IPS-18c (cell line): ENCODE results near the gene TOR4A.
A peak's percentile ranks its signal among the peaks of the same experiment; 100 is the strongest.
"Not testable (repeated sequence)": the region's sequence is repeated elsewhere in the genome, so short reads cannot be mapped to it uniquely, and the experiment has no call there.

Experiments used
- H3K4me3 ChIP-seq: 2 replicates; pipeline ENCODE4 v1.7.0; 2013; ENCODE audit warnings: low read depth, mild to moderate bottlenecking, low read length, moderate library complexity; ENCODE audit not compliant: insufficient read depth
- H3K9me3 ChIP-seq: one replicate; pipeline ENCODE4 v1.6.1; 2013; ENCODE audit warnings: mild to moderate bottlenecking, low read length, moderate library complexity; ENCODE audit not compliant: control insufficient read depth, insufficient read depth

TOR4A gene

DNA sequence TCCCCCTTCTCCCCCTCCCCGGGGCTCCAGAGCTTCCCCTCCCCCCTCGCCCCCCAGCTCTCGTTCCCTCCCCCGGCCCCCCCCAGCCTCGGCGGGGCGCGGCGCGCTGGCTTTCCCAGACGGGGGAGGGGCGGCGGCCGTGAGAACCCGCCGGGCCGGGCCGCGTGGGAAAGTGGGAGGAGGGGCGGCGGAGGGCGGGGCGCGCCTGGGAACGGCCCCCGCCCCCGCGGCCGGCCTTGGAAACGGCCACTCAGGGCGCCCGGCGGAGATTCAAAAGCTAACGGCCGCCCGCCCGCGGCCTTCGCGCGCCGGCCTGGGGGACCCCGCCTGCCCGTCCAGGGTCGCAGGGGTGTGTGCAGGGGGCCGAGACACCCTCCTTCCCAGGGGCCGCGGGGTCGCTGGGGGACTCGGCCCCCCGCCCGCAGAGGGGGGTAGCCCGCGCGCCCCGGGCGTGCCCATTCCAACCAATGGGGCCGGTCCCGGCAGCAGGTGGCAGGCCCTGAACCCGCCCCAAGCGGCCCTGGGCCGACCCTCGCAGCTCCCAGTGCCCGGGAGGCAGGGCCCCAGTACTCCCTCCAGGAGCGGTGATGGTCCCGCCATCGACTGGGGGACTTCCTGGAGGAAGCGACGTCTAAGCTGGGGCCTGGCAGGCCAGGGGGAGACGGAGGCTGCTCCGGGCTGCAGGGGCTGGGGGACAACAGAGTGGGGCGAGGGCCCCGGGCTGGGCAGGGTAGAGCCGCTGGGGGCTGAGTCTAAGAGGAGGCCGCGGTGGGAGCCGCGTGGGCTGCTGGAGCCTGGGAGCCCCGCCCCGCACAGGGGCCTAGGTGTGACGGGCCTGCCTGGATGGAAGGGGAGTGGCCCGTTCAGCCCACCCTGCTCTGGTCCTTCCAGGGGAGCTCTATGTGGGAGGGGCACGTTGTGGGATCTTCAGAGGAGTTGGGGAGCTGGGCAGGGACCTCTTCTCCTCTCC is 38.8 kb downstream of the TOR4A start:
- peak overlapping the region; percentile 31; the same call in 1 of the 2 replicates for H3K4me3 ChIP-seq
- no peaks in the 10 kb centered on the region for H3K9me3 ChIP-seq

GRCh38 chr9:137317021-137317717 is 39.6 kb downstream of the TOR4A start:
- Histone ChIP-seq H3K4me3 (no peak overlapping the region), H3K9me3 (no peaks in the 10 kb centered on the region)

DNA sequence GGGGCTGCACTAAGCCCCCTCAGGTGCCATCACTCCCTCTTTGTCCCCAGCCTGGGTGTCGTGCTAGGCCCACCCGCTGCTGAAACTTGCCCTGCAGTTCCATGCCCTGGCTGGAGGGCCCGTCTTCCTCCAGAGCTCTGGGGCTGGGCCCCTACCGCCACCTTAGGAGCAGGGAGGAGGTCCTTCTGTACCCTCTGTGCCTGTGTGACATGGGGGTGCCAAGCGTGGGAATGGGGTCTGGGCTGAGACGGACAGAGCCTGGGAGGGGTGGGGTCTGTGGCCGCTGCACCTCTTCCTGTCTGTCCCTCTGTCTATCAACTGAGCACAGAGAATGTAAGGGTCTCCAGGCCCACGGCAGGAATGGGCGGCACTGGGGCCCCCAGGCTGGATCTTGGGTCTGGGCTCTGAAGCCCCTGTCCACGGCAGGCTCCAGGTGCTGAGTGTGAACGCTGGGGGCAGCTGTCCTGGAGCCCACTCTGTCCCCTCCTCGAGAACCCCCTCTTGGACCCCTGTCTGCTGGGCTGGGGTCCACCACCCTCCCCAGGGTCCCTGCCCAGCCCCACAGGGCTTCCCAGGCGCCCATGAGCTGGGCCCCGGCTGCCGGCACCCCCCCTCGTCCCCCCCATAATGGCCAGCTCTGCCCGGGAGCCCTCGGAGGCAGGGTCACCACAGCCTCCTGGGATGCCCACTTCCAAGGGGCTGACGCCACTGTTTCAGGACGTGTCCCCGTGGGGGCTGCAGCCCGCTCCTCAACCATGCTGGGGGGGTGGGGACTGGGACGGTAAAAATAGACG is 40.4 kb downstream of the TOR4A start:
- Histone ChIP-seq H3K4me3 (no peak overlapping the region), H3K9me3 (no peaks in the 10 kb centered on the region)

- Histone ChIP-seq H3K9me3 (no peaks in the 10 kb centered on the region), H3K4me3 (no peak overlapping the region)
These were observed 41.1 kb downstream of the TOR4A start for GRCh38 chr9:137318602-137319001.

GRCh38 chr9:137319011-137319738 is 41.6 kb downstream of the TOR4A start:
- Histone ChIP-seq H3K9me3 (no peaks in the 10 kb centered on the region), H3K4me3 (no peak overlapping the region)

DNA sequence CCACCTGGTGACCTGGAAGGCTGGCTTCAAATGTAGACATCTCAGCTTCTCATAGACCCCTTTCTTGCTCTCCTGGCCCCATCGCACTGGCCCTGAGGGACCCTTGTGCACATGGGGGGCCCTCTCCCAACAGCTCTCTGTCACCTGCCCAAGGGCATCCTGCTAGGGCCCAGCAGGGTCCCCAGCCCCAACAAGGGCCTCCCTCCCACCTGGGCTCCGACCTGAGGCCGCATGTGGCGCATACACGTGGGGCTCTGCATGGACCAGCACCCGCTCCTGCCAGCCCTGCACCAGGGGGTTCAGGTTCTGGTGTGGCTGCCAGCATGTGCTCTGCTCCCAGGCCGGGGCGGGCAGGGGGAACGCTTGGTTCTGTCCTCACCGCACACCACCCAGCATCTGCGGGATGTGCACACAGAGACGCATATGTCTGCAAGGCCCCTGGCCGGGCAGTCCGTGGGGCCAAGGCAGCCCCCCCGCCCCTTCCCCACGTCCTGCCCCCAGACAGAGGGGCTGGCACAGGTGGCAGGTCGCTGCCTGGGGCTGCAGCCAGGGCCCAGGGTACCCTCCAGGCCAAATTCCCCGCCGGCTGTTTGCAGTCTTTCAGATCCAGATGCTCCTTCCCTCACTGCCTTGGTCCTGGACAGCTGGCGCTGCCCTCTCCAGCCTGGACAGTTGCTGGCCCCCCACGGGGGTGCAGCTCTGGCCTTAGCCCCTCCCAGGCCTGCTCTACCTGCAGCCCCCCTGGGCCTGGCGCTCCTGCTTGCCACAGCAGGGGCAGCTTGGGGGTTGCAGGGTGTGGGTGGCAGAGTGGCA is 42.4 kb downstream of the TOR4A start:
- H3K4me3 ChIP-seq: no peak overlapping the region

DNA sequence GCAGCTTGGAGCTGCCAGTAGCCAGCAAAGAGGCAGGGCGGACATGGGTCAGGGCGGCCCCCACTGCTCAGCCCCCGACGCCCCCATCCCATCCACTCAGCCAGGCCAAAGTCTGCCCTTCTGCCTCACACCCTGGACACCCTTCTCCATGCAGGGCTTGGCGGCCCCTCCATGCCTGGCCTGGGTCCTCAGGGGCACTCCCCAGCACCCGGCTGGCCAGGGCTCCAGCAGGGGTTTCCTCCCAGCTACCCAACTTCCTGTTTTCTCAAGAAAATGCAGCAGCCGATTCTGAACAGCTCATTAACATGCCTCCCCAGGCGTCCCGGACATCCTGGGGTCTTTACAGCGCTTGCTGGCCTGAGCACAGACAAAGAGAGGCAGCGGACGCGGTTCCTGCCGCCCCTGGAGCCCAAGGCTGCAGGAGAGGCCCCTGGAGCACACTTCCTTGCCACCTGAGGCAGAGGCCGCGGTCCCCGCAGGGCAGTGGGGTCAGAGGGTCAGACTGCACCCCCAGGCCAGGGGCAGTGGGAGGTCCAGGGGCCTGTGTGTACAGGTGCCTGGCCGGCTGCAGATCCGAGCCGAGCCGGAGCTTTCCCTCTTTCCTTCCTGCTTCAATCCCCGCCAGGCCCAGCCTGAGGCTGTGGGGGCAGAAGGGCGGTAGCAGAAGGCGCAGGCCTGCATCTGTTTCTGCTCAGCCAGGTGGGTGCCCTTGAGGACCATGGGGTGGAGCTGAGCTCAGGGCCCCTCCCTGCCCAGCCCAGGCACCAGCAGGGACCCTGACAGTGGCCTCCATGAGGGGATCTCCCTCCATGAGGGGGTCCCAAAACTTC is 43.2 kb downstream of the TOR4A start:
- no peak overlapping the region for H3K4me3 ChIP-seq
- H3K9me3 ChIP-seq: no peaks in the 10 kb centered on the region

More for the DNA sequence above, 42.4 kb downstream of the TOR4A start:
- no peaks in the 10 kb centered on the region for H3K9me3 ChIP-seq

GRCh38 chr9:137321726-137322361 is 44.3 kb downstream of the TOR4A start:
- Histone ChIP-seq H3K9me3 (no peaks in the 10 kb centered on the region), H3K4me3 (no peak overlapping the region)

- Histone ChIP-seq H3K9me3 (peaks cover under 1% of the 10 kb centered on the region), H3K4me3 (no peak overlapping the region)
These were observed 46.2 kb downstream of the TOR4A start for GRCh38 chr9:137323531-137324331.

DNA sequence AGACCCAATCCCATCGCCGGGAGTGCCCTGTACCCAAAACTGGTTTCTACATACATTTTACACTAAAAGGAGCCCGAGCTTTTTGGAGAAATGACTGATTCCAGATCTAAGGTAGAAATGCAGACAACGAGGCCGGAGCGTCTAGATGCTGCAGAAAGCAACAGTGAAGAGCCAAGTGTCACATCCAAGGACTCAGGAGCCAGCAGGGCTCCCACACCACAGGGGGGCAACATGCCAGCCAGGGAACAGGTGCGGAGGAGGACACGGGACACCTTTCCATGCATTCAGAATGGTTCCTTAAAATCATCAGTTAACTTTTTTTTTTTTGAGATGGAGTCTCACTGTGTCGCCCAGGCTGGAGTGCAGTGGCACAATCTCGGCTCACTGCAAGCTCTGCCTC is 47.6 kb downstream of the TOR4A start:
- peaks cover 4% of the 10 kb centered on the region for H3K9me3 ChIP-seq
- H3K4me3 ChIP-seq: no peak overlapping the region

GRCh38 chr9:137325799-137326198 is 48.3 kb downstream of the TOR4A start:
- no peak overlapping the region for H3K4me3 ChIP-seq
- H3K9me3 ChIP-seq: peaks cover 4% of the 10 kb centered on the region

- no peak overlapping the region for H3K4me3 ChIP-seq
- peaks cover 4% of the 10 kb centered on the region for H3K9me3 ChIP-seq
These were observed 49.0 kb downstream of the TOR4A start for GRCh38 chr9:137326445-137327065.

- not testable (repeated sequence) for H3K9me3 ChIP-seq, H3K4me3 ChIP-seq
These were observed 50.4 kb downstream of the TOR4A start for GRCh38 chr9:137327641-137328550.
